ENCODE results near the gene OCA2. TPM values are rescaled to one million over a fixed set of nuclear protein-coding genes. Genes with fewer than 3 reads are reported as not detected.

The OCA2 gene
- total RNA-seq, 4 donors from 2014 or later, result 0.17 to 1.2 (median 0.24) TPM

DNA sequence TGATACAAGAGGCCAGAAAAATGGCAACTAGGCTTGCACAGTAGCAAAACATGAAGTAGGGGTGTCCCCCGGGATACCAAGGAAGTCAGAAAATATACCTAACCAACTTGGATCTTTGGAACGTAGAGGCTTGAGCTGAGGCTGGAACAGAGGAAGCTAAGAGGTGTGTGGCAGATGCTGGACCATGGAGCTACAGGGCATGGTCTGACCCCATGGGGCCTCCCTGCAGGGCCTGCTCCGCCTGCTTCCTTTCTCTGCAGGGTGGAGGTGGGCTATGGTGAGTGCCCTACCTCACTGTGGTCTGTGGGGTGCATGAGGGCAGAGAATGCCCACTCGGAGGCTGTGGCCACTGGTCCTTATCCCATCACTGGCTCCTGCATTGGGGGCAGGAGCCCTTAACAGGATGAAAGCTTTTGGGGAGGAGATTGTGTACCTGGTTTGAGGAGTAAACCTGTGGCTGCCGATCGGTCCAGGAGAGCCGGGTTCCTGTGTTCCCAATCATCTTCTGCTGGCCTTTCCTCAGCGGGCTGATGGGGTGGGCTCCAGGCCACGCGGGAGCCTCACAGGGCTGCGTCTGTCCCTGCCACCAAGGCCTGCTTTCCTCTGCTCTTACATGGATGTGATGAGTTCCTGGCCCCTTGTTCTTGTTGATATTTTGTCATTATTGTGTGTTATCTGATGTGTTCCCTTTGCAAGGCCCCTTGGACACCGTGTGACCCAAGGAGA is 96.8 kb downstream of the OCA2 start:
- TF ChIP-seq POLR2A (IDR thresholded peaks at IDR 0.05; ENCODE audit: low read depth), result no peak
- no peak for TF ChIP-seq POLR2AphosphoS5 (IDR thresholded peaks at IDR 0.05)
- no peak for TF ChIP-seq EP300 (IDR thresholded peaks at IDR 0.05)
- TF ChIP-seq, protein P1, sequence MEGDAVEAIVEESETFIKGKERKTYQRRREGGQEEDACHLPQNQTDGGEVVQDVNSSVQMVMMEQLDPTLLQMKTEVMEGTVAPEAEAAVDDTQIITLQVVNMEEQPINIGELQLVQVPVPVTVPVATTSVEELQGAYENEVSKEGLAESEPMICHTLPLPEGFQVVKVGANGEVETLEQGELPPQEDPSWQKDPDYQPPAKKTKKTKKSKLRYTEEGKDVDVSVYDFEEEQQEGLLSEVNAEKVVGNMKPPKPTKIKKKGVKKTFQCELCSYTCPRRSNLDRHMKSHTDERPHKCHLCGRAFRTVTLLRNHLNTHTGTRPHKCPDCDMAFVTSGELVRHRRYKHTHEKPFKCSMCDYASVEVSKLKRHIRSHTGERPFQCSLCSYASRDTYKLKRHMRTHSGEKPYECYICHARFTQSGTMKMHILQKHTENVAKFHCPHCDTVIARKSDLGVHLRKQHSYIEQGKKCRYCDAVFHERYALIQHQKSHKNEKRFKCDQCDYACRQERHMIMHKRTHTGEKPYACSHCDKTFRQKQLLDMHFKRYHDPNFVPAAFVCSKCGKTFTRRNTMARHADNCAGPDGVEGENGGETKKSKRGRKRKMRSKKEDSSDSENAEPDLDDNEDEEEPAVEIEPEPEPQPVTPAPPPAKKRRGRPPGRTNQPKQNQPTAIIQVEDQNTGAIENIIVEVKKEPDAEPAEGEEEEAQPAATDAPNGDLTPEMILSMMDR (IDR thresholded peaks at IDR 0.05), result no peak
- no peaks in the 10 kb centered on the region for H3K4me1 ChIP-seq
- 84% methylated on average over 12 of the region's 12 CpGs for WGBS
- H3K36me3 ChIP-seq, result no peaks in the 10 kb centered on the region
- no peaks in the 10 kb centered on the region for H3K27me3 ChIP-seq
- H3K4me3 ChIP-seq, result no peak overlapping the region
- H3K27ac ChIP-seq (replicated peaks in 1 of 4), result no peak overlapping the region
- intact Hi-C loops (cut with DNase I), result no loop called here
- peak; percentile 87 for DNase-seq (ENCODE audit: extremely low spot score)
- no peaks in the 10 kb centered on the region for H3K9me3 ChIP-seq

DNA sequence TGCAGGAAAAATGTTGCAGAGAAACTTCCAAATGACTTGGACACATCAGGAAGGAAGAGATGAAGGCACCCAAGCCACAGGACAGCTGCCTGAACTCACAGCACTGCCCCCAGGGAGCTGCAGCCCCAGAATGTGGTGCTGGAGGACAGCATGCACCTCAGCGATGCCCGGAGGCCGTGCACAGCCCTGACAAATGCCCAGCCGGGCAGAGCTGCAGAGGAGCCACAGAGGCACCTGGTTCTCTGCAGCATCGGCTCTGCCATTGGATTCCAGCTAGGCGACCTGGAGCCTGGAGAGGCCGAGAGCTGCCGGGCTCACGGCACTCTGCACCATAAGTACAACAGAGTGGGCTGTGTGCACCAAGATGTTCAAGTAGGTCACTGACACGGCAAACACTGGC is 97.5 kb downstream of the OCA2 start:
- Histone ChIP-seq H3K4me3 (no peak overlapping the region), H3K9me3 (no peaks in the 10 kb centered on the region), H3K27ac (replicated peaks in 1 of 4) (no peak overlapping the region), H3K27me3 (no peaks in the 10 kb centered on the region), H3K4me1 (no peaks in the 10 kb centered on the region), H3K36me3 (no peaks in the 10 kb centered on the region)
- WGBS, result 85% methylated on average over 10 of the region's 10 CpGs
- TF ChIP-seq, protein P1 (IDR thresholded peaks at IDR 0.05), result no peak
- TF ChIP-seq POLR2A (IDR thresholded peaks at IDR 0.05; ENCODE audit: low read depth) (no peak), EP300 (IDR thresholded peaks at IDR 0.05) (no peak), POLR2AphosphoS5 (IDR thresholded peaks at IDR 0.05) (no peak)
- intact Hi-C loops (cut with DNase I), result no loop called here
- no peak for DNase-seq (ENCODE audit: extremely low spot score)

DNA sequence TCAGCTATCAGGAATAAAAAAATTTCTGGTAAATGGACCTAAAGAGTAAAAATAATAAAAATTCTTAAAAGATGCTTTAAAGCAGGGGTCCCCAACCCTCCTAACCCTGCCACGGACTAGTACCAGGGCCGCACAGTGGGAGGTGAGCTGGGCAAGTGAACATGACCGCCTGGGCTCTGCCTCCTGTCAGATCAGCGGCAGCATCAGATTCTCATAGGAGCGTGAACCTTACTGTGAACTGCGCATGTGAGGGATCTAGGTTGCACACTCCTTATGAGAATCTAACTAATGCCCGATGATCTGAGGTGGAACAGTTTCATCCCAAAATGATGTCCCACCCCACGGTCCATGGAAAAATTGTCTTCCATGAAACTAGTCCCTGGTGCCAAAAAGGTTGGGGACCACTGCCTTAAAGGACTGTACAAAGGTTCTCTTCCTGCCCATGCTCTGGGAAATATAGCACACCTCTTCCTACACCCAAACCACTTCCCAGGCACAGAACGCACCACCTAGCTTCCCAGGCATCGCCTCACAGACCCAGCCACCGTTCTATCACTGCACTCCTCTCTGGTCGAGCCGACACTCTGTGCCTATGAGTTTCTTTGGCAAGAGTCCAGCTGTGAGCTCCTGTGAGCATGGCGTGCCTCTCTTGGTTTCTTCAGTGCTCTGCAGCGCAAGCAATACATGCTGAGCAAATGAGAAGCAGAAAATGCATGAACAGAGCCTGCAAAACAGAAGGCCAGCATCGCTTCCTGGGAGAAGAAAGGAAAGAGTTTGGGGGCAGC is 104.9 kb downstream of the OCA2 start:
- Histone ChIP-seq H3K4me1 (no peaks in the 10 kb centered on the region), H3K27ac (replicated peaks in 1 of 4) (no peak overlapping the region), H3K9me3 (no peaks in the 10 kb centered on the region), H3K36me3 (no peaks in the 10 kb centered on the region), H3K27me3 (peaks cover 0 to 16% (median 0%) of the 10 kb centered on the region in 4 donors), H3K4me3 (no peak overlapping the region)
- no peak for TF ChIP-seq EP300 (IDR thresholded peaks at IDR 0.05)
- no peak for TF ChIP-seq POLR2AphosphoS5 (IDR thresholded peaks at IDR 0.05)
- TF ChIP-seq, protein P1 (IDR thresholded peaks at IDR 0.05), result no peak
- TF ChIP-seq POLR2A (IDR thresholded peaks at IDR 0.05; ENCODE audit: low read depth), result no peak
- peak; percentile 42 for DNase-seq (ENCODE audit: extremely low spot score)
- intact Hi-C loops (cut with DNase I), result no loop called here
- 83% methylated on average over 16 of the region's 16 CpGs for WGBS

DNA sequence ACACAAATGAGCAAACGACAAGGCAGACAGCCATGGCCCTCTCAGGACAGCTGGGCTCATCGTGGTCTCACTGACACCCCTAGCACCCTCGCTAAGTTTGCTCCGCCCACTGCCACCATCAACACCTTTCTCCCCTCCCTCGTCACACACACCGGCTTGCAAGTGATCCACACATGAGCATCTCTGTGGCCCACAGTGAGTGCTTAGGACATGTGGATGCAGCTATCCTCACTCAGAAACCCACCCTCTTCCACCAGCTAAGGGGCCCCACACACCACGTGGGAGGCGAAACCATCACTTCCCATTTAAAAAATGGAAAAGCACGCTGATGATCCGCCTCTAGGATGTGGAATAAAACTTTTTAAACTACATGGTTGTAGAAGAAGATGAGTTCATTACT is 105.6 kb downstream of the OCA2 start:
- intact Hi-C loops (cut with DNase I), result no loop called here
- no peak for TF ChIP-seq POLR2AphosphoS5 (IDR thresholded peaks at IDR 0.05)
- TF ChIP-seq EP300 (IDR thresholded peaks at IDR 0.05), result no peak
- no peak for TF ChIP-seq POLR2A (IDR thresholded peaks at IDR 0.05; ENCODE audit: low read depth)
- TF ChIP-seq, protein P1 (IDR thresholded peaks at IDR 0.05), result no peak
- no peaks in the 10 kb centered on the region for H3K36me3 ChIP-seq
- DNase-seq (ENCODE audit: extremely low spot score), result peak; percentile 62
- H3K4me1 ChIP-seq, result no peaks in the 10 kb centered on the region
- H3K27ac ChIP-seq (replicated peaks in 1 of 4), result no peak overlapping the region
- H3K9me3 ChIP-seq, result no peaks in the 10 kb centered on the region
- peaks cover 0 to 16% (median 0%) of the 10 kb centered on the region in 4 donors for H3K27me3 ChIP-seq
- WGBS, result 83% methylated on average over 10 of the region's 10 CpGs
- H3K4me3 ChIP-seq, result no peak overlapping the region
